Measurements from ENCODE around the gene SLC34A3.
A peak's percentile ranks its signal among the peaks of the same experiment; 100 is the strongest.

Gene SLC34A3

GRCh38 chr9:137263506-137263905 is 32.8 kb downstream of the SLC34A3 start:
- DNase-seq: no peak

GRCh38 chr9:137264067-137264466 is 33.4 kb downstream of the SLC34A3 start:
- DNase-seq: no peak

- no peak for DNase-seq
Measured at GRCh38 chr9:137265496-137266161, 34.9 kb downstream of the SLC34A3 start.

GRCh38 chr9:137266162-137266527 is 35.4 kb downstream of the SLC34A3 start:
- no peak for DNase-seq

GRCh38 chr9:137266585-137267453 is 36.1 kb downstream of the SLC34A3 start:
- no peak for DNase-seq

- DNase-seq: no peak
Measured at GRCh38 chr9:137267933-137268355, 37.2 kb downstream of the SLC34A3 start.

GRCh38 chr9:137268538-137269201 is 38.0 kb downstream of the SLC34A3 start:
- DNase-seq: no peak

- DNase-seq: peak; percentile 48
Measured at GRCh38 chr9:137269231-137269772, 38.6 kb downstream of the SLC34A3 start.

GRCh38 chr9:137270929-137271695 is 40.4 kb downstream of the SLC34A3 start:
- DNase-seq: no peak

- no peak for DNase-seq
Measured at GRCh38 chr9:137271696-137272076, 41.0 kb downstream of the SLC34A3 start.

- DNase-seq: no peak
Measured at GRCh38 chr9:137272241-137273094, 41.8 kb downstream of the SLC34A3 start.

GRCh38 chr9:137273095-137273490 is 42.4 kb downstream of the SLC34A3 start:
- no peak for DNase-seq

- DNase-seq: no peak
Measured at GRCh38 chr9:137273611-137274320, 43.1 kb downstream of the SLC34A3 start.

GRCh38 chr9:137275203-137275587 is 44.5 kb downstream of the SLC34A3 start:
- DNase-seq: no peak

- no peak for DNase-seq
Measured at GRCh38 chr9:137275588-137276472, 45.1 kb downstream of the SLC34A3 start.

GRCh38 chr9:137276473-137277328 is 46.0 kb downstream of the SLC34A3 start:
- DNase-seq: peak; percentile 64

GRCh38 chr9:137277329-137278041 is 46.8 kb downstream of the SLC34A3 start, which contains the start of gene TOR4A:
TSS of gene TOR4A (plus strand) at chr9:137277726. CDS start at chr9:137278690, 964 bp downstream.
- DNase-seq: peak; percentile 95

- peak; percentile 34 for DNase-seq
Measured at GRCh38 chr9:137278061-137278701, 47.5 kb downstream of the SLC34A3 start.

Measured in EL (cell line).